Immature natural killer cell (primary cell): ENCODE measurements around the gene GNAI1. TPM values are rescaled to one million over a fixed set of nuclear protein-coding genes. Genes with fewer than 3 reads are reported as not detected.
A peak's percentile ranks its signal among the peaks of the same experiment; 100 is the strongest.

Source experiments
- DNase-seq, 3 donors: peaks; one replicate each; pipeline ENCODE4 v3.0.0; 2022; ENCODE audit warnings: mixed read lengths in 1 of 3
- H3K27ac Mint-ChIP-seq, 6 donors: one replicate each; pipeline ENCODE4 v1.8.0; 2020; ENCODE audit warnings: mixed read lengths in 6 of 6, mild to moderate bottlenecking in 5 of 6, inconsistent platforms in 4 of 6, moderate library complexity in 3 of 6
- H3K27me3 Mint-ChIP-seq, 3 donors: one replicate each; pipeline ENCODE4 v1.8.0; 2020 to 2021; ENCODE audit warnings: low read depth in 3 of 3, mild to moderate bottlenecking in 3 of 3, mixed read lengths in 3 of 3, moderate library complexity in 3 of 3, inconsistent platforms in 1 of 3
- H3K36me3 Mint-ChIP-seq, 3 donors: one replicate each; pipeline ENCODE4 v1.8.0; 2020; ENCODE audit warnings: mixed read lengths in 3 of 3, inconsistent platforms in 2 of 3, mild to moderate bottlenecking in 2 of 3
- H3K4me1 Mint-ChIP-seq, 2 donors: one replicate each; pipeline ENCODE4 v1.8.0; 2020; ENCODE audit warnings: inconsistent platforms in 2 of 2, mild to moderate bottlenecking in 2 of 2, mixed read lengths in 2 of 2, moderate library complexity in 1 of 2
- H3K4me3 Mint-ChIP-seq, 5 donors: one replicate each; pipeline ENCODE4 v1.8.0; 2020; ENCODE audit warnings: mild to moderate bottlenecking in 5 of 5, mixed read lengths in 5 of 5, inconsistent platforms in 3 of 5, moderate library complexity in 3 of 5
- H3K9me3 Mint-ChIP-seq, 6 donors: one replicate each; pipeline ENCODE4 v1.8.0; 2020; ENCODE audit warnings: mild to moderate bottlenecking in 6 of 6, mixed read lengths in 6 of 6, inconsistent platforms in 4 of 6, moderate library complexity in 3 of 6
- polyA plus RNA-seq, 3 donors: library from polyadenylated mRNA; unstranded; fragments of 300-500 nt; fragmentation: Illumina TruSeq; gene quantifications; one replicate each; pipeline ENCODE4 v1.2.3, GENCODE V29; 2021

The GNAI1 gene
- polyA plus RNA-seq, 3 donors from 2014 or later = 5.2 to 9.7 (median 8.0) TPM

DNA sequence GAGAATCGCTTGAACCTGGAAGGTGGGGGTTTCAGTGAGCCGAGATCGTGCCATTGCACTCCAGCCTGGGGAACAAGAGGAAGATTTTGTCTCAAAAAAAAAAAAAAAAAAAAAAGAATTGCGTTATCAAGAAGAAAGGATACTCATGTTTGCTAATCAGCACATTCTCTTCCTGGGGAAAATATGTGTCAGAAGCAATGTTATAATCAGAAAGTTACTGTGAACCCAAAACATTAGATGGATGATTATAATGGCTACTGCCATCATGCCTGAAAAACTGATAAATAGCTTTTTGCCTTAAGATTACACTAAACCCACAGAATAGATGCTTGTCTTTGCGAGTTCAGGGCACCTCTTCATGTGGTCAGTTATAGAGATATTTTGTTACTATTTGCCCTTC is 24.3 kb upstream of the GNAI1 start:
- no peaks in the 10 kb centered on the region for H3K36me3 Mint-ChIP-seq
- H3K27me3 Mint-ChIP-seq = no peaks in the 10 kb centered on the region
- no peak overlapping the region for H3K4me3 Mint-ChIP-seq
- no peak overlapping the region for H3K27ac Mint-ChIP-seq
- peaks cover 1 to 47% (median 6%) of the 10 kb centered on the region in 6 donors for H3K9me3 Mint-ChIP-seq
- H3K4me1 Mint-ChIP-seq = peaks cover 14 to 29% of the 10 kb centered on the region in 2 donors
- DNase-seq = no peak

DNA sequence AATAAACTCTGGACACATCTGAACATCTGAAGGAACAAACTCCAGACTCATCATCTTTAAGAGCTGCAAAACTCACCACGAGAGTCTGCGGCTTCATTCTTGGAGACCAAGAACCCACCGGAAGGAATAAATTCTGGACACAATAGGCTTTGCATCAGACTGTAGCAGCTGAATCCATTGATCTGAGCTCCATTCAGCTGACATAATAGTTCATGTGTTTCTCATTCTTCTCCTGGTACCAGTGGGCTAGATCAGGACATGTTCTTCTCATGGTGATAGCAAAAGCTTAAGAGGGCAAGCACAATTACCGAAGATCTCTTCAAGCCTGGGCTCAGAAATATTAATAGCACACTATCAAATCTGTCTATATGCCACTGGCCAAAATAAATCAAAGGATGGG is 20.5 kb upstream of the GNAI1 start:
- no peaks in the 10 kb centered on the region for H3K4me1 Mint-ChIP-seq
- no peak for DNase-seq
- H3K27me3 Mint-ChIP-seq = no peaks in the 10 kb centered on the region

GRCh38 chr7:80124526-80125264 is 9.9 kb upstream of the GNAI1 start:
- no peak for DNase-seq
- Mint-ChIP-seq H3K4me1 (peaks cover 7 to 16% of the 10 kb centered on the region in 2 donors), H3K27me3 (peaks cover 0 to 5% (median 4%) of the 10 kb centered on the region in 3 donors), H3K4me3 (peak overlapping the region in 3 of 5 donors; percentile 0 to 9 (median 5)), H3K27ac (no peak overlapping the region), H3K9me3 (peaks cover 0 to 17% (median 5%) of the 10 kb centered on the region in 6 donors), H3K36me3 (no peaks in the 10 kb centered on the region)

More for the DNA sequence above, 20.5 kb upstream of the GNAI1 start:
- Mint-ChIP-seq H3K9me3 (peaks cover 1 to 45% (median 5%) of the 10 kb centered on the region in 6 donors), H3K27ac (no peak overlapping the region), H3K36me3 (no peaks in the 10 kb centered on the region), H3K4me3 (no peak overlapping the region)

DNA sequence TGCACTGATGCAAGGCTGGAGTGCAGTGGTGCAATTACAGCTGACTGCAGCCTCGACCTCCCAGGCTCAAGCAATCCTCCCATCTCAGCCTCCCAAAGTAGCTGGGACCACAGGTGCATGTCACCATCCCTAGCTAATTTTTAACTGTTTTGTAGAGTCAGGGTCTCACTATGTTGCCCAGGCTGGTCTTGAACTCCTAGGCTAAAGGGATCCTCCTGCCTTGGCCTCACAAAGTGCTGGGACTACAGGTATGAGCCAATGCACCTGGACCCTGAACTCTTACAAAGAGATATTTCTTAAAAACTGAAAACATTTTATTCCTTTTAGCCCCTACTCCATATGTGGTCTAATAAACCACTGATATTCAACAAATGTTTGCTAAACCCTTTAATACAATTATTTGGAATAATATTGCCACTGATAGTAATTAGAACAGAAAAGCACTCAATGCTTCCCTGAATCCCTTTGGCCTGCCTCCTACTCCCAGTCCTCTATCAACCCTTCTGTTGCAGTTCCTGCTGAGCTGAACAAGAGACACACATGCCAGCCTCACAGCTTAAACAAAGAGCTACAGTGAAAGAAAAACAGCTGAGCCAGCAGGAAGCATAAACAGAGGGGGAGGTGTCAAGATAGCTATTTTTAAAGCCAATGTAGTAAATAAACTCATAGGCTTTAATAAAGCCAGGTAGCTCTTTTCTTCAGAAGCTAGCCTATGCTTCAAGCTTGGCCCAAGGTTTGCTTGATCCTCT is 7.0 kb upstream of the GNAI1 start:
- H3K27me3 Mint-ChIP-seq = peaks cover 0 to 2% (median 1%) of the 10 kb centered on the region in 3 donors
- no peak overlapping the region for H3K27ac Mint-ChIP-seq
- H3K4me3 Mint-ChIP-seq = no peak overlapping the region
- DNase-seq = no peak
- H3K36me3 Mint-ChIP-seq = no peaks in the 10 kb centered on the region
- H3K9me3 Mint-ChIP-seq = peaks cover 0 to 15% (median 1%) of the 10 kb centered on the region in 6 donors
- H3K4me1 Mint-ChIP-seq = peaks cover 7 to 16% of the 10 kb centered on the region in 2 donors

- peaks cover 0 to 2% (median 0%) of the 10 kb centered on the region in 3 donors for H3K36me3 Mint-ChIP-seq
- no peak for DNase-seq
- H3K9me3 Mint-ChIP-seq = peaks cover 0 to 25% (median 5%) of the 10 kb centered on the region in 6 donors
- H3K4me3 Mint-ChIP-seq = no peak overlapping the region
- H3K27ac Mint-ChIP-seq = no peak overlapping the region
- H3K4me1 Mint-ChIP-seq = peaks cover 10 to 25% of the 10 kb centered on the region in 2 donors
- H3K27me3 Mint-ChIP-seq = peaks cover 0 to 6% (median 4%) of the 10 kb centered on the region in 3 donors
Measured at GRCh38 chr7:80128918-80129317, 5.7 kb upstream of the GNAI1 start.

GRCh38 chr7:80129785-80130184 is 4.8 kb upstream of the GNAI1 start:
- Mint-ChIP-seq H3K36me3 (peaks cover 0 to 5% (median 0%) of the 10 kb centered on the region in 3 donors), H3K4me3 (no peak overlapping the region), H3K4me1 (peaks cover 8 to 23% of the 10 kb centered on the region in 2 donors), H3K27ac (no peak overlapping the region), H3K9me3 (peaks cover 0 to 21% (median 8%) of the 10 kb centered on the region in 6 donors), H3K27me3 (peaks cover 3 to 7% (median 6%) of the 10 kb centered on the region in 3 donors)
- DNase-seq = no peak

- Mint-ChIP-seq H3K36me3 (peaks cover 0 to 12% (median 0%) of the 10 kb centered on the region in 3 donors), H3K4me1 (peaks cover 14 to 31% of the 10 kb centered on the region in 2 donors), H3K27me3 (peaks cover 12 to 15% (median 13%) of the 10 kb centered on the region in 3 donors), H3K4me3 (no peak overlapping the region), H3K27ac (no peak overlapping the region), H3K9me3 (peaks cover 6 to 22% (median 13%) of the 10 kb centered on the region in 6 donors)
- DNase-seq = no peak
Measured at GRCh38 chr7:80131675-80132435, 2.8 kb upstream of the GNAI1 start.

GRCh38 chr7:80132594-80132993 is 2.0 kb upstream of the GNAI1 start:
- H3K9me3 Mint-ChIP-seq = peaks cover 7 to 27% (median 15%) of the 10 kb centered on the region in 6 donors
- peaks cover 14 to 33% of the 10 kb centered on the region in 2 donors for H3K4me1 Mint-ChIP-seq
- peaks cover 11 to 16% (median 14%) of the 10 kb centered on the region in 3 donors for H3K27me3 Mint-ChIP-seq
- DNase-seq = no peak
- no peak overlapping the region for H3K27ac Mint-ChIP-seq
- H3K36me3 Mint-ChIP-seq = peaks cover 0 to 14% (median 0%) of the 10 kb centered on the region in 3 donors
- no peak overlapping the region for H3K4me3 Mint-ChIP-seq

- Mint-ChIP-seq H3K27me3 (peaks cover 11 to 16% (median 16%) of the 10 kb centered on the region in 3 donors), H3K36me3 (peaks cover 0 to 14% (median 0%) of the 10 kb centered on the region in 3 donors)
Measured at GRCh38 chr7:80133361-80134114, 1.1 kb upstream of the GNAI1 start.

GRCh38 chr7:80134115-80134535 is 506 bp upstream of the GNAI1 start:
- Mint-ChIP-seq H3K27me3 (peaks cover 11 to 16% (median 16%) of the 10 kb centered on the region in 3 donors), H3K4me1 (peaks cover 14 to 33% of the 10 kb centered on the region in 2 donors), H3K4me3 (peak overlapping the region; percentile 59 to 74 (median 73)), H3K27ac (no peak overlapping the region), H3K9me3 (peaks cover 10 to 37% (median 17%) of the 10 kb centered on the region in 6 donors), H3K36me3 (peaks cover 0 to 17% (median 0%) of the 10 kb centered on the region in 3 donors)
- DNase-seq = no peak

More at GRCh38 chr7:80133361-80134114, 1.1 kb upstream of the GNAI1 start:
- Mint-ChIP-seq H3K4me1 (peaks cover 14 to 33% of the 10 kb centered on the region in 2 donors), H3K4me3 (peak overlapping the region; percentile 59 to 74 (median 73)), H3K9me3 (peaks cover 9 to 31% (median 17%) of the 10 kb centered on the region in 6 donors), H3K27ac (no peak overlapping the region)
- no peak for DNase-seq

- DNase-seq = peak; percentile 14 to 38 (median 32)
- peaks cover 0 to 17% (median 0%) of the 10 kb centered on the region in 3 donors for H3K36me3 Mint-ChIP-seq
- H3K27me3 Mint-ChIP-seq = peaks cover 11 to 18% (median 16%) of the 10 kb centered on the region in 3 donors
- H3K4me1 Mint-ChIP-seq = peaks cover 14 to 33% of the 10 kb centered on the region in 2 donors
- H3K4me3 Mint-ChIP-seq = peak overlapping the region; percentile 67 to 86 (median 74)
- H3K27ac Mint-ChIP-seq = peak overlapping the region in 1 of 6 donors; percentile 44
- H3K9me3 Mint-ChIP-seq = peaks cover 11 to 40% (median 18%) of the 10 kb centered on the region in 6 donors
Measured at GRCh38 chr7:80135309-80136104, 876 bp downstream of the GNAI1 start.
